ENCODE results near the gene USP9Y.

USP9Y gene

GRCh38 chrY:12784521-12784920 is 83.5 kb downstream of the USP9Y start:
- DNase-seq (ENCODE audit: low spot score), result no peak

GRCh38 chrY:12793999-12794398 is 93.0 kb downstream of the USP9Y start:
- no peak for DNase-seq (ENCODE audit: low spot score)

- DNase-seq (ENCODE audit: low spot score), result no peak
Measured at GRCh38 chrY:12808046-12808445, 107.0 kb downstream of the USP9Y start.

- DNase-seq (ENCODE audit: low spot score), result no peak
Measured at GRCh38 chrY:12809034-12809433, 108.0 kb downstream of the USP9Y start.

DNA sequence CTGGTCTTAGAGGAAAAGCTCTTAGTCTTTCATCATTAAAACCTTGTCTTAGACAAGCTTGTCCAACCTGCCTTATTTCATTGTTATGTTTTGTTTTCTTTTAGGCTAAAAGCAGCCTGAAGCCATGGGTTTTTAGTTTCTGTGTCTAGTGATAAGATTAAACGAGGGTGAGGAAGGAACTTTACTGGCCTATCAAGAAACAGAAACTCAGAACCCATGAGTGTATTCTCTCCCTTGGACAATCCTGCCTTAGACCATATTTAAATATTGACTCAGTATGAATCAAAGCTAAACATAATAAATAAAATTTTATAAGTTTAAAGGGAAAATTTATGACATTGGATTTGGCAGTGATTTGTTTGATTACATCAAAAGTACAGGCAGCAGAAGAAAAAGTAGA is 122.4 kb downstream of the USP9Y start:
- no peak for DNase-seq (ENCODE audit: low spot score)

- no peak for DNase-seq (ENCODE audit: low spot score)
Measured at GRCh38 chrY:12826791-12827190, 125.8 kb downstream of the USP9Y start.

- no peak for DNase-seq (ENCODE audit: low spot score)
Measured at GRCh38 chrY:12833284-12833683, 132.3 kb downstream of the USP9Y start.

DNA sequence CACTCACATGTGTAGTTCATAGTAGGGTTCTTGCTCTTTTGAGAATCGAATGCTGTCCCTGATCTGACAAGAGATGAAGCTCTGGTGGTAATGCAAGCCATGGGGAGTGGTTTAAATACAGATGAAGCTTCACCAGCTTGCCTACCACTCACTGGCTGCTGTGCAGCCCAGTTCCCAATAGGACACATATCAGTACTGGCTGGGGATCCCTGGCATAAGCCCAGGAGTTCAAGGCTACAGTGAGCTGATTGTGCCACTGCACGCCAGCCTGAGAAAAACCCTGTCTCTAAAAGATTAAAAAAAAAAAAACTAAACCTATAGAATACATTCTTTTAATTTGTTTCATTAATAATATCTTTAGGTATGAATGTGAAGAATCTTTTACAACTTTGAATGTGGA is 136.5 kb downstream of the USP9Y start:
- no peak for DNase-seq (ENCODE audit: low spot score)

DNA sequence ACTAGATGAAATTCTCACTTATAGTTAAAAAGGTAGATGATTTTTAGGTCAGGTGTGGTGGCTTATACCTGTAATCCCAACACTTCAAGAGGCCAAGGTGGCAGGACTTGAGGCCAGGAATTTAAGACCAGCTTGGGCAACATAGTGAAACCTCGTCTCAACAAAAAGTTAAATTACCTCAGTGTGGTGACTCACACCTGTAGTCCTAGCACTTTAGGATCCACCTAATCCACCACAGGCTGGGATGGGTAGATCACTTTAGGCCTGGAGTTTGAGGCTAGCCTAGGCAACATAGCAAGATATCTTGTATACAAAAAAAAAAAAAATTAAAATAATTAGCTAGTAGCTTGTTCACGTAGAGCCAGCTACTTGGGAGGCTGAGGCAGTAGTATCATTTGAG is 140.3 kb downstream of the USP9Y start:
- no peak for DNase-seq (ENCODE audit: low spot score)

- no peak for DNase-seq (ENCODE audit: low spot score)
Measured at GRCh38 chrY:12846793-12847192, 145.8 kb downstream of the USP9Y start.

DNA sequence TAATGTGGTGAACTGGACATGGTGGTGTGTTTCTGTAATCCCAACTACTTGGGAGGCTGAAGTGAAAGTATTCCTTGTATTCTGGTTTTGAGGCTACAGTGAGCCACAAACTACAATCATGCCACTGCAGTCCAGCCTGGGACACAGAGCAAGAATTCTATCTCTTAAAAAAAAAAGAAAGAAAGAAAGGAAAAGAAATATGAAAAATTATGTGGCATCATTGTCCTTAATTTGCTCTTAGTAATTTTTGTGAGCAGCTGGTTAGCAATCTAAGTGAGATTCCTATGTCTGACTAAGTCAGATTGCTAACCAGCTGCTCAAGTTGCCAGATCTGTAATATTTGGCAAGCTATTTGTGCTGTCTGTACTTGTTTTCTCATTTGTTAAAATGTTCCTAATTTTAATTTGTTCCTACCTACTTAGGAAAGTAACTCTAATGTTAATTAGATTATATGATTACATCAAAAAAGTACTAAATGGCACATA is 154.8 kb downstream of the USP9Y start:
- DNase-seq (ENCODE audit: low spot score), result no peak

GRCh38 chrY:12867960-12868359 is 166.9 kb downstream of the USP9Y start:
- DNase-seq (ENCODE audit: low spot score), result no peak

GRCh38 chrY:12896973-12897372 is 195.9 kb downstream of the USP9Y start:
- DNase-seq (ENCODE audit: low spot score), result no peak

- no peak for DNase-seq (ENCODE audit: low spot score)
Measured at GRCh38 chrY:12898604-12899003, 197.6 kb downstream of the USP9Y start.

DNA sequence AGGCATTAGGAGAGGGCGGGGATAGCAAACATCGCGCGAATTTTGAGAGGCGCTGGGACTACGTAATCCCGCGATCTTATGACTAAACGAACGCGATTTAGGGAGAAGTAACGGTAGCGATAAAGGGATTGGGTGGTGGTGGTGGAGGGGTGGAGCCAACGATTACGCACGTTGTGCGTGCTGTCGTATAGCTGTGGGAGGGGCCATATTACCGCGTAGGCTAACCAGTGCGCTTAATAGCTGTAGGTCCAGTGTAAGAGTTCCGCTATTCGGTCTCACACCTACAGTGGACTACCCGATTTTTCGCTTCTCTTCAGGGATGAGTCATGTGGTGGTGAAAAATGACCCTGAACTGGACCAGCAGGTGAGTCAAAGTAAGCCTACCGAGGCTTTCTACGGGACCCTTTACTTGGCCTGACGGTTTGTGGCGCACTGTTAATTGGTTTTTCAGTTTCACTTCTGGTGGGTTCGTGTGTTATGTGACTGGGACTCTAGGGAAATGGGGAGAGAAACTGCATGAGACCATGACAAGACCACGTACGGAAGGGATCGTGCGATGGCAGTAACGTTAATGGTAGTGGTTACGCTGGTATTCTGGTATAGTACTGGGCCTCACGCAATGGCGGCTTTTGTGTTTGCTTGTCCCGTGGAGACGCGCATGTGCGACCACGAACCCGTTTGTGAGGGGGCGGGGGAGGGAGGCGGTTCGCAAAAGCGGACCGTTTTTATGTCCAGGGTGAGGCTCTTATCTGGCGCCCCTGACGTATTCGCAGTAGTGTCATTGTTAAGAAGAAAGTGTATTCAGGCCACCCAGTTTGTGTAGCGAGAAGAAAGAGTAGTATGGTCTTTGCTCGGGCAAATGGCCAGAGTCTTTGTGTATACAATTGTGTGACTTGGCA is 203.8 kb downstream of the USP9Y start, which contains the start of gene DDX3Y:
TSS of gene DDX3Y (plus strand) at position 251 of the 899 bp plus-strand sequence. CDS start at position 320, 69 bp downstream.
- no peak for DNase-seq (ENCODE audit: low spot score)

DNA sequence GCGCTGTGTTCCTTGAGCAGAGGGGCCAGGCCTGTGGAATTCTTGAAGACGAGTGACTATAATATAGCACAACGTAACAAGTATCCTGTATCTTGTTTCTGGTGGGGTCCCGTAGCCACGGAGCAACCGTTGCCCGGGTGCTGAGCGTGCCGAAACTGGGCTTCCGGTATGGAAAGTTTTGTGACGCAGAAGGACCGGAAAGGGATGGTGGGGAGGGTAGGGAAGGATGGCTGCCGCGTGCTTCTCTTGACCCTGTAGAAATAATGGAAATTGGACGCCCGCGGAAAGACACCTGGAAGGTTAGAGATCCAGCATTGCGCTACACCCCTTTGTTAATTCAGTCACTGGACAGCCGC is 204.5 kb downstream of the USP9Y start:
- DNase-seq (ENCODE audit: low spot score), result no peak

DNA sequence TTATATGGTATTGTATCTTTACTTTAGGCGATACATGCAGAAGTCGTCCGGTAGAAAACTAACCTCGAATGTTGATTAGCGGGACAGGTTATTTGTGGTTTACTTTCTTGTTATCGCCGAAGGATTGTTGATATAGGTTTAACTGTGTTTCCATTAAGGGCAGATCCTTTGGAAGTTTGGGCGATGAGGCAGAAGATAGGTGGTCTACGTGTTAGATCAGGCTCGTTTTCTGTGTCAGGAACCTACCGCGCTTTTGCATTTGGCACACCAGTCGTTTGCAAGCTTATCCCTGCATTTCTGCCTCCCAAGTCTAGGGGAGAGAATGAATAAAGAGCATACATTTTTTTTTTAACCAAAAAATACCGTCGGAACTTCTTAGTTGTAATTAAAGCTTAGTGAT is 204.9 kb downstream of the USP9Y start:
- DNase-seq (ENCODE audit: low spot score), result no peak

All from SK-N-DZ (cell line).